Muscle layer of duodenum (tissue), 2 donors: Measurements from ENCODE around the gene IGFBP3.

Experiments
- H3K27ac ChIP-seq: one replicate; pipeline ENCODE4 v1.7.0; 2013; ENCODE audit warnings: mild to moderate bottlenecking, low read length
- H3K27me3 ChIP-seq: one replicate; pipeline ENCODE4 v1.7.0; 2013; ENCODE audit warnings: low read depth, mild to moderate bottlenecking, control low read depth, low read length
- H3K36me3 ChIP-seq, 2 donors: one replicate each; pipeline ENCODE4 v1.7.0; 2013; ENCODE audit warnings: low read length in 2 of 2, control low read depth in 1 of 2, mild to moderate bottlenecking in 1 of 2; ENCODE audit not compliant: insufficient read depth in 2 of 2, control insufficient read depth in 1 of 2
- H3K4me1 ChIP-seq, 2 donors: one replicate each; pipeline ENCODE4 v1.7.0; 2013; ENCODE audit warnings: low read length in 2 of 2, mild to moderate bottlenecking in 2 of 2, control low read depth in 1 of 2, moderate library complexity in 1 of 2; ENCODE audit not compliant: insufficient read depth in 2 of 2, control insufficient read depth in 1 of 2
- H3K4me3 ChIP-seq, 2 donors: one replicate each; pipeline ENCODE4 v1.7.0; 2013; ENCODE audit warnings: low read length in 2 of 2, low read depth in 1 of 2, mild to moderate bottlenecking in 1 of 2
- H3K9me3 ChIP-seq, 2 donors: one replicate each; pipeline ENCODE4 v1.7.0; 2013; ENCODE audit warnings: low read length in 2 of 2, control low read depth in 1 of 2, mild to moderate bottlenecking in 1 of 2; ENCODE audit not compliant: control insufficient read depth in 1 of 2
- donor health status: healthy.

Gene IGFBP3

GRCh38 chr7:45891462-45892402, 29.3 kb downstream of the IGFBP3 start:
- Histone ChIP-seq H3K4me1 (peaks cover 0 to 11% of the 10 kb centered on the region in 2 donors), H3K27me3 (peaks cover 24% of the 10 kb centered on the region)

GRCh38 chr7:45890902-45891461, 30.1 kb downstream of the IGFBP3 start:
- Histone ChIP-seq H3K27ac (no peak overlapping the region), H3K4me1 (peaks cover 0 to 11% of the 10 kb centered on the region in 2 donors), H3K4me3 (no peak overlapping the region), H3K36me3 (no peaks in the 10 kb centered on the region), H3K9me3 (no peaks in the 10 kb centered on the region), H3K27me3 (peaks cover 29% of the 10 kb centered on the region)

More at GRCh38 chr7:45891462-45892402, 29.3 kb downstream of the IGFBP3 start:
- H3K9me3 ChIP-seq, result no peaks in the 10 kb centered on the region
- H3K4me3 ChIP-seq, result no peak overlapping the region
- H3K27ac ChIP-seq, result no peak overlapping the region
- no peaks in the 10 kb centered on the region for H3K36me3 ChIP-seq

GRCh38 chr7:45890125-45890901, 30.8 kb downstream of the IGFBP3 start:
- peaks cover 0 to 11% of the 10 kb centered on the region in 2 donors for H3K4me1 ChIP-seq
- no peak overlapping the region for H3K27ac ChIP-seq
- no peaks in the 10 kb centered on the region for H3K36me3 ChIP-seq
- H3K4me3 ChIP-seq, result no peak overlapping the region
- H3K27me3 ChIP-seq, result peaks cover 29% of the 10 kb centered on the region
- H3K9me3 ChIP-seq, result no peaks in the 10 kb centered on the region

- Histone ChIP-seq H3K9me3 (no peaks in the 10 kb centered on the region), H3K36me3 (no peaks in the 10 kb centered on the region), H3K27me3 (peaks cover 29% of the 10 kb centered on the region), H3K27ac (no peak overlapping the region), H3K4me1 (peaks cover 0 to 11% of the 10 kb centered on the region in 2 donors), H3K4me3 (no peak overlapping the region)
Observed at GRCh38 chr7:45889367-45890067, 31.6 kb downstream of the IGFBP3 start.

- Histone ChIP-seq H3K9me3 (no peaks in the 10 kb centered on the region), H3K27ac (no peak overlapping the region), H3K4me1 (peaks cover 0 to 11% of the 10 kb centered on the region in 2 donors), H3K4me3 (peak overlapping the region in 1 of 2 donors; percentile 54), H3K27me3 (peaks cover 29% of the 10 kb centered on the region), H3K36me3 (no peaks in the 10 kb centered on the region)
Observed at GRCh38 chr7:45888993-45889366, 32.1 kb downstream of the IGFBP3 start.

GRCh38 chr7:45888185-45888992, 32.7 kb downstream of the IGFBP3 start, which contains the start of gene IGFBP1:
Gene IGFBP1 (plus strand): TSS chr7:45888488. CDS start chr7:45888653, 165 bp downstream.
- Histone ChIP-seq H3K36me3 (no peaks in the 10 kb centered on the region), H3K27me3 (peaks cover 29% of the 10 kb centered on the region), H3K9me3 (no peaks in the 10 kb centered on the region), H3K4me1 (peaks cover 0 to 11% of the 10 kb centered on the region in 2 donors), H3K4me3 (peak within 1 kb of the TSS in 1 of 2 donors; percentile 54), H3K27ac (no peak within 1 kb of the TSS)

- Histone ChIP-seq H3K9me3 (no peaks in the 10 kb centered on the region), H3K27ac (no peak overlapping the region), H3K27me3 (peaks cover 29% of the 10 kb centered on the region), H3K36me3 (no peaks in the 10 kb centered on the region), H3K4me3 (no peak overlapping the region), H3K4me1 (peaks cover 0 to 11% of the 10 kb centered on the region in 2 donors)
Observed at GRCh38 chr7:45886931-45887667, 34.0 kb downstream of the IGFBP3 start.

GRCh38 chr7:45885264-45885882, 35.7 kb downstream of the IGFBP3 start:
- Histone ChIP-seq H3K36me3 (no peaks in the 10 kb centered on the region), H3K4me3 (no peak overlapping the region), H3K4me1 (peaks cover 0 to 11% of the 10 kb centered on the region in 2 donors), H3K27ac (no peak overlapping the region), H3K9me3 (no peaks in the 10 kb centered on the region), H3K27me3 (peaks cover 24% of the 10 kb centered on the region)

GRCh38 chr7:45884136-45884535, 36.9 kb downstream of the IGFBP3 start:
- Histone ChIP-seq H3K4me1 (peaks cover 0 to 11% of the 10 kb centered on the region in 2 donors), H3K9me3 (no peaks in the 10 kb centered on the region), H3K27me3 (peaks cover 13% of the 10 kb centered on the region), H3K36me3 (no peaks in the 10 kb centered on the region), H3K27ac (no peak overlapping the region), H3K4me3 (no peak overlapping the region)
